Ishikawa (cell line): Measurements from ENCODE around the gene SLC6A11.

Experiments used
- EGR1 ChIP-seq: IDR thresholded peaks from 2 replicates; pipeline ENCODE4 v1.6.1; 2012
- NFIC ChIP-seq: IDR thresholded peaks from 2 replicates; pipeline ENCODE4 v1.6.1; 2012
- RAD21 ChIP-seq: IDR thresholded peaks from 2 replicates; pipeline ENCODE4 v1.6.1; 2012; ENCODE audit warnings: low read depth

SLC6A11 gene

GRCh38 chr3:10988991-10989484, 173.0 kb downstream of the SLC6A11 start:
- TF ChIP-seq NFIC, result no peak
- TF ChIP-seq RAD21, result no peak
- TF ChIP-seq EGR1, result no peak
